ENCODE measurements around the gene BIRC6.
"Not testable (repeated sequence)": the region's sequence is repeated elsewhere in the genome, so short reads cannot be mapped to it uniquely, and the experiment has no call there.

BIRC6 gene

GRCh38 chr2:32538735-32539134 is 181.9 kb downstream of the BIRC6 start:
- Histone ChIP-seq H3K27me3 (ENCODE audit: control insufficient read depth, insufficient read depth, low read length) (no peaks in the 10 kb centered on the region), H3K4me3 (ENCODE audit: low read length) (no peak overlapping the region), H3K9ac (ENCODE audit: low read length) (no peak overlapping the region), H3K27ac (ENCODE audit: low read depth, low read length) (no peak overlapping the region), H3K36me3 (ENCODE audit: control insufficient read depth, insufficient read depth, low read length) (no peaks in the 10 kb centered on the region), H3K4me1 (ENCODE audit: control insufficient read depth, insufficient read depth, low read length) (no peaks in the 10 kb centered on the region)

GRCh38 chr2:32552483-32552882 is 195.7 kb downstream of the BIRC6 start:
- H3K27me3 ChIP-seq (ENCODE audit: control insufficient read depth, insufficient read depth, low read length); H3K4me3 ChIP-seq (ENCODE audit: low read length); H3K36me3 ChIP-seq (ENCODE audit: control insufficient read depth, insufficient read depth, low read length); H3K4me1 ChIP-seq (ENCODE audit: control insufficient read depth, insufficient read depth, low read length); H3K9ac ChIP-seq (ENCODE audit: low read length); H3K27ac ChIP-seq (ENCODE audit: low read depth, low read length): not testable (repeated sequence)

GRCh38 chr2:32553829-32554432 is 197.1 kb downstream of the BIRC6 start:
- Histone ChIP-seq H3K9ac (ENCODE audit: low read length) (no peak overlapping the region), H3K36me3 (ENCODE audit: control insufficient read depth, insufficient read depth, low read length) (peaks cover 4% of the 10 kb centered on the region), H3K27me3 (ENCODE audit: control insufficient read depth, insufficient read depth, low read length) (no peaks in the 10 kb centered on the region), H3K4me3 (ENCODE audit: low read length) (no peak overlapping the region), H3K27ac (ENCODE audit: low read depth, low read length) (no peak overlapping the region), H3K4me1 (ENCODE audit: control insufficient read depth, insufficient read depth, low read length) (peaks cover 5% of the 10 kb centered on the region)

- no peak overlapping the region for H3K9ac ChIP-seq (ENCODE audit: low read length)
- H3K27me3 ChIP-seq (ENCODE audit: control insufficient read depth, insufficient read depth, low read length) = no peaks in the 10 kb centered on the region
- H3K27ac ChIP-seq (ENCODE audit: low read depth, low read length) = peak overlapping the region; percentile 57
- H3K4me3 ChIP-seq (ENCODE audit: low read length) = no peak overlapping the region
- H3K4me1 ChIP-seq (ENCODE audit: control insufficient read depth, insufficient read depth, low read length) = peaks cover 6% of the 10 kb centered on the region
- peaks cover 6% of the 10 kb centered on the region for H3K36me3 ChIP-seq (ENCODE audit: control insufficient read depth, insufficient read depth, low read length)
These were observed 201.7 kb downstream of the BIRC6 start for GRCh38 chr2:32558492-32558891.

- peaks cover 6% of the 10 kb centered on the region for H3K4me1 ChIP-seq (ENCODE audit: control insufficient read depth, insufficient read depth, low read length)
- peak overlapping the region; percentile 57 for H3K27ac ChIP-seq (ENCODE audit: low read depth, low read length)
- H3K27me3 ChIP-seq (ENCODE audit: control insufficient read depth, insufficient read depth, low read length) = no peaks in the 10 kb centered on the region
- peaks cover 6% of the 10 kb centered on the region for H3K36me3 ChIP-seq (ENCODE audit: control insufficient read depth, insufficient read depth, low read length)
- H3K4me3 ChIP-seq (ENCODE audit: low read length) = no peak overlapping the region
- H3K9ac ChIP-seq (ENCODE audit: low read length) = no peak overlapping the region
These were observed 202.3 kb downstream of the BIRC6 start for GRCh38 chr2:32559136-32559535.

- Histone ChIP-seq H3K36me3 (ENCODE audit: control insufficient read depth, insufficient read depth, low read length) (peaks cover 6% of the 10 kb centered on the region), H3K4me3 (ENCODE audit: low read length) (no peak overlapping the region), H3K9ac (ENCODE audit: low read length) (no peak overlapping the region), H3K27ac (ENCODE audit: low read depth, low read length) (no peak overlapping the region), H3K27me3 (ENCODE audit: control insufficient read depth, insufficient read depth, low read length) (no peaks in the 10 kb centered on the region), H3K4me1 (ENCODE audit: control insufficient read depth, insufficient read depth, low read length) (peaks cover 6% of the 10 kb centered on the region)
These were observed 206.1 kb downstream of the BIRC6 start for GRCh38 chr2:32562906-32563305.

- peaks cover 2% of the 10 kb centered on the region for H3K36me3 ChIP-seq (ENCODE audit: control insufficient read depth, insufficient read depth, low read length)
- H3K27me3 ChIP-seq (ENCODE audit: control insufficient read depth, insufficient read depth, low read length) = no peaks in the 10 kb centered on the region
- no peak overlapping the region for H3K4me3 ChIP-seq (ENCODE audit: low read length)
- H3K27ac ChIP-seq (ENCODE audit: low read depth, low read length) = no peak overlapping the region
- H3K9ac ChIP-seq (ENCODE audit: low read length) = no peak overlapping the region
- H3K4me1 ChIP-seq (ENCODE audit: control insufficient read depth, insufficient read depth, low read length) = no peaks in the 10 kb centered on the region
These were observed 207.7 kb downstream of the BIRC6 start for GRCh38 chr2:32564417-32565035.

- peaks cover 2% of the 10 kb centered on the region for H3K36me3 ChIP-seq (ENCODE audit: control insufficient read depth, insufficient read depth, low read length)
- no peak overlapping the region for H3K27ac ChIP-seq (ENCODE audit: low read depth, low read length)
- no peaks in the 10 kb centered on the region for H3K4me1 ChIP-seq (ENCODE audit: control insufficient read depth, insufficient read depth, low read length)
- no peaks in the 10 kb centered on the region for H3K27me3 ChIP-seq (ENCODE audit: control insufficient read depth, insufficient read depth, low read length)
- H3K4me3 ChIP-seq (ENCODE audit: low read length) = no peak overlapping the region
- H3K9ac ChIP-seq (ENCODE audit: low read length) = no peak overlapping the region
These were observed 209.1 kb downstream of the BIRC6 start for GRCh38 chr2:32565902-32566301.

- Histone ChIP-seq H3K27me3 (ENCODE audit: control insufficient read depth, insufficient read depth, low read length) (no peaks in the 10 kb centered on the region), H3K4me1 (ENCODE audit: control insufficient read depth, insufficient read depth, low read length) (no peaks in the 10 kb centered on the region), H3K9ac (ENCODE audit: low read length) (no peak overlapping the region), H3K4me3 (ENCODE audit: low read length) (no peak overlapping the region), H3K27ac (ENCODE audit: low read depth, low read length) (no peak overlapping the region), H3K36me3 (ENCODE audit: control insufficient read depth, insufficient read depth, low read length) (no peaks in the 10 kb centered on the region)
These were observed 215.2 kb downstream of the BIRC6 start for GRCh38 chr2:32572030-32572429.

- Histone ChIP-seq H3K27me3 (ENCODE audit: control insufficient read depth, insufficient read depth, low read length) (no peaks in the 10 kb centered on the region), H3K27ac (ENCODE audit: low read depth, low read length) (no peak overlapping the region), H3K36me3 (ENCODE audit: control insufficient read depth, insufficient read depth, low read length) (no peaks in the 10 kb centered on the region), H3K9ac (ENCODE audit: low read length) (no peak overlapping the region), H3K4me1 (ENCODE audit: control insufficient read depth, insufficient read depth, low read length) (no peaks in the 10 kb centered on the region), H3K4me3 (ENCODE audit: low read length) (no peak overlapping the region)
These were observed 215.9 kb downstream of the BIRC6 start for GRCh38 chr2:32572737-32573136.

GRCh38 chr2:32591669-32592463 is 235.0 kb downstream of the BIRC6 start:
- no peaks in the 10 kb centered on the region for H3K4me1 ChIP-seq (ENCODE audit: control insufficient read depth, insufficient read depth, low read length)
- H3K27me3 ChIP-seq (ENCODE audit: control insufficient read depth, insufficient read depth, low read length) = no peaks in the 10 kb centered on the region
- peaks cover 2% of the 10 kb centered on the region for H3K36me3 ChIP-seq (ENCODE audit: control insufficient read depth, insufficient read depth, low read length)
- no peak overlapping the region for H3K27ac ChIP-seq (ENCODE audit: low read depth, low read length)
- no peak overlapping the region for H3K4me3 ChIP-seq (ENCODE audit: low read length)
- H3K9ac ChIP-seq (ENCODE audit: low read length) = no peak overlapping the region

GRCh38 chr2:32594573-32594972 is 237.8 kb downstream of the BIRC6 start:
- Histone ChIP-seq H3K9ac (ENCODE audit: low read length) (no peak overlapping the region), H3K36me3 (ENCODE audit: control insufficient read depth, insufficient read depth, low read length) (peaks cover 6% of the 10 kb centered on the region), H3K4me1 (ENCODE audit: control insufficient read depth, insufficient read depth, low read length) (no peaks in the 10 kb centered on the region), H3K27ac (ENCODE audit: low read depth, low read length) (no peak overlapping the region), H3K27me3 (ENCODE audit: control insufficient read depth, insufficient read depth, low read length) (no peaks in the 10 kb centered on the region), H3K4me3 (ENCODE audit: low read length) (no peak overlapping the region)
